Measurements from ENCODE around the gene PRAME.
"Not testable (repeated sequence)": the region's sequence is repeated elsewhere in the genome, so short reads cannot be mapped to it uniquely, and the experiment has no call there.

DNA sequence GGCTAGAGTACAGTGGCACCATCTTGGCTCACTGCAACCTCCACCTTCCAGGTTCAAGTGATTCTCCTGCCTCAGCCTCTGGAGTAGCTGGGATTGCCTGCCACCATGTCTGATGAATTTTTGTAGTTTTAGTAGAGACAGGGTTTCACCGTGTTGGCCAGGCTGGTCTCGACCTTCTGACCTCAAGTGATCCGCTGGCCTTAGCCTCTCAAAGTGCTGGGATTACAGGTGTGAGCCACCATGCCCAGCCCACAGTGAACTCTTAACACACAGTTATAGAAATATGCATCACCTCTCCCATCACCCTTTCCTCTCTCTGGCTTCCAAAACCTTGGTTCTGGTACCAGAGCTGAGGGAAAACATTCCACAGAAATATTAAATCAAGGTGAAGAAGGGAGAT, 49.0 kb upstream of the PRAME start:
- TF ChIP-seq, protein P1, sequence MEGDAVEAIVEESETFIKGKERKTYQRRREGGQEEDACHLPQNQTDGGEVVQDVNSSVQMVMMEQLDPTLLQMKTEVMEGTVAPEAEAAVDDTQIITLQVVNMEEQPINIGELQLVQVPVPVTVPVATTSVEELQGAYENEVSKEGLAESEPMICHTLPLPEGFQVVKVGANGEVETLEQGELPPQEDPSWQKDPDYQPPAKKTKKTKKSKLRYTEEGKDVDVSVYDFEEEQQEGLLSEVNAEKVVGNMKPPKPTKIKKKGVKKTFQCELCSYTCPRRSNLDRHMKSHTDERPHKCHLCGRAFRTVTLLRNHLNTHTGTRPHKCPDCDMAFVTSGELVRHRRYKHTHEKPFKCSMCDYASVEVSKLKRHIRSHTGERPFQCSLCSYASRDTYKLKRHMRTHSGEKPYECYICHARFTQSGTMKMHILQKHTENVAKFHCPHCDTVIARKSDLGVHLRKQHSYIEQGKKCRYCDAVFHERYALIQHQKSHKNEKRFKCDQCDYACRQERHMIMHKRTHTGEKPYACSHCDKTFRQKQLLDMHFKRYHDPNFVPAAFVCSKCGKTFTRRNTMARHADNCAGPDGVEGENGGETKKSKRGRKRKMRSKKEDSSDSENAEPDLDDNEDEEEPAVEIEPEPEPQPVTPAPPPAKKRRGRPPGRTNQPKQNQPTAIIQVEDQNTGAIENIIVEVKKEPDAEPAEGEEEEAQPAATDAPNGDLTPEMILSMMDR (conservative IDR thresholded peaks at IDR 0.05; ENCODE audit: low read depth, low read length) = not testable (repeated sequence)
- TF ChIP-seq EZH2 (IDR thresholded peaks at IDR 0.05; ENCODE audit: low read length, unreplicated experiment) = not testable (repeated sequence)
